Measurements from ENCODE around the gene KLHL36.

KLHL36 gene

GRCh38 chr16:84647828-84648594 lies at the start of gene KLHL36:
Gene KLHL36, plus strand, starts transcription at chr16:84648511. Its CDS starts 2,357 bp downstream, at chr16:84650868.
- DNase-seq (ENCODE audit: low spot score) = peak; percentile 38

- DNase-seq (ENCODE audit: low spot score) = no peak
Observed at GRCh38 chr16:84599521-84600202, 48.6 kb upstream of the KLHL36 start.

- no peak for DNase-seq (ENCODE audit: low spot score)
Observed at GRCh38 chr16:84600343-84601229, 47.7 kb upstream of the KLHL36 start.

- DNase-seq (ENCODE audit: low spot score) = no peak
Observed at GRCh38 chr16:84603140-84603816, 45.0 kb upstream of the KLHL36 start.

GRCh38 chr16:84603940-84604339 lies 44.4 kb upstream of the KLHL36 start:
- no peak for DNase-seq (ENCODE audit: low spot score)

GRCh38 chr16:84604477-84605013 lies 43.8 kb upstream of the KLHL36 start:
- no peak for DNase-seq (ENCODE audit: low spot score)

GRCh38 chr16:84605339-84605848 lies 42.9 kb upstream of the KLHL36 start:
- DNase-seq (ENCODE audit: low spot score) = no peak

GRCh38 chr16:84606081-84606875 lies 42.0 kb upstream of the KLHL36 start:
- DNase-seq (ENCODE audit: low spot score) = no peak

- DNase-seq (ENCODE audit: low spot score) = no peak
Observed at GRCh38 chr16:84607061-84607460, 41.2 kb upstream of the KLHL36 start.

GRCh38 chr16:84607694-84608093 lies 40.6 kb upstream of the KLHL36 start:
- DNase-seq (ENCODE audit: low spot score) = peak; percentile 16

GRCh38 chr16:84608282-84608681 lies 40.0 kb upstream of the KLHL36 start:
- DNase-seq (ENCODE audit: low spot score) = no peak

GRCh38 chr16:84609563-84610177 lies 38.6 kb upstream of the KLHL36 start:
- no peak for DNase-seq (ENCODE audit: low spot score)

GRCh38 chr16:84610376-84610775 lies 37.9 kb upstream of the KLHL36 start:
- no peak for DNase-seq (ENCODE audit: low spot score)

GRCh38 chr16:84611041-84611440 lies 37.3 kb upstream of the KLHL36 start:
- no peak for DNase-seq (ENCODE audit: low spot score)

GRCh38 chr16:84612686-84613085 lies 35.6 kb upstream of the KLHL36 start:
- no peak for DNase-seq (ENCODE audit: low spot score)

- DNase-seq (ENCODE audit: low spot score) = no peak
Observed at GRCh38 chr16:84613408-84614072, 34.8 kb upstream of the KLHL36 start.

GRCh38 chr16:84614073-84614459 lies 34.2 kb upstream of the KLHL36 start:
- DNase-seq (ENCODE audit: low spot score) = no peak

GRCh38 chr16:84614623-84614967 lies 33.7 kb upstream of the KLHL36 start:
- no peak for DNase-seq (ENCODE audit: low spot score)

- DNase-seq (ENCODE audit: low spot score) = no peak
Observed at GRCh38 chr16:84614968-84615813, 33.1 kb upstream of the KLHL36 start.
